T-helper 2 cell treated with Interferon-gamma antibody and Interleukin-4, amounts not matched to agents 5 μg/mL and 100 μg/mL, for 36 hours (primary cell): ENCODE data around the gene LMTK3.
A peak's percentile ranks its signal among the peaks of the same experiment; 100 is the strongest.

Source experiments
- DNase-seq: peaks from one replicate; pipeline ENCODE4 v3.0.0; 2021; ENCODE audit warnings: low spot score
- H3K27ac Mint-ChIP-seq: one replicate; pipeline ENCODE4 v1.8.0; 2021; ENCODE audit warnings: mild to moderate bottlenecking, mixed read lengths
- H3K27me3 Mint-ChIP-seq: one replicate; pipeline ENCODE4 v1.8.0; 2021; ENCODE audit warnings: low read depth, mixed read lengths
- H3K36me3 Mint-ChIP-seq: one replicate; pipeline ENCODE4 v1.8.0; 2021; ENCODE audit warnings: low read depth, mixed read lengths
- H3K4me1 Mint-ChIP-seq: one replicate; pipeline ENCODE4 v1.8.0; 2021; ENCODE audit warnings: low read depth, mixed read lengths
- H3K4me3 Mint-ChIP-seq: one replicate; pipeline ENCODE4 v1.8.0; 2022; ENCODE audit warnings: mild to moderate bottlenecking, moderate library complexity, mixed read lengths
- H3K9me3 Mint-ChIP-seq: one replicate; pipeline ENCODE4 v1.8.0; 2021; ENCODE audit warnings: mixed read lengths

LMTK3 gene

DNA sequence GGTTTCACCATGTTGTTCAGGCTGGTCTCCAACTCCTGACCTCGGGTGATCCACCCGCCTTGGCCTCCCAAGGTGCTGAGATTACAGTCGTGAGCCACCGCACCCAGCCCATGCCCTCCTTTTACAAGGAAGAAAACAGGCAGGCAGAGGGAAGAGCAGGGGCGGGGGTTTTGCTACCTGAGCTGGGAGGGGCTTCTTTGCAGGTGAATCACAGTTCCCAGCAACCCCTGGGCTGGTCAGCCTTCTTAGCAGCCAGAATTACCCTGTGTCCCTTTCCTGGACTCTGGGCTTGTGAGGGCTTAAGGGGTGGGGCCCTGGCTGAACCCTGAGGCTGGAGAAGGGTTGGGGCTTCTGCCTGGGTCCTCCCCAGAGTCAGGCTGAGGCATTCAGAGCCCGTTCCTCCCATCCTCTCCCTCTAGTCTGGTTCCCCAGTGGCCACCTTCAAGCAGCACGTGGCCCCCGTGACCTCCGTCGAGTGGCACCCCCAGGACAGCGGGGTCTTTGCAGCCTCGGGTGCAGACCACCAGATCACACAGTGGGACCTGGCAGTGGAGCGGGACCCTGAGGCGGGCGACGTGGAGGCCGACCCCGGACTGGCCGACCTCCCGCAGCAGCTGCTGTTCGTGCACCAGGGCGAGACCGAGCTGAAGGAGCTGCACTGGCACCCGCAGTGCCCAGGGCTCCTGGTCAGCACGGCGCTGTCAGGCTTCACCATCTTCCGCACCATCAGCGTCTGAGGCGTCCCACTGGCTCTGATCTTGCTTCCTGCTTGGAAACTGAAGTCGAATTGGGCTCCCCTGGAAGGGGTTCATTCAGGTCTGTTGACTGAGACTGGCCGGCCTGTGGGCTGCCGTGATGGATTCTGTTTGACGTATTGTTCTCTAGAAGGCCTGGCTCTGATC, 59.1 kb downstream of the LMTK3 start:
- peaks cover 50% of the 10 kb centered on the region for H3K36me3 Mint-ChIP-seq
- H3K4me1 Mint-ChIP-seq = peaks cover 4% of the 10 kb centered on the region
- DNase-seq = no peak
- H3K27me3 Mint-ChIP-seq = no peaks in the 10 kb centered on the region
- H3K9me3 Mint-ChIP-seq = no peaks in the 10 kb centered on the region
- no peak overlapping the region for H3K27ac Mint-ChIP-seq
- H3K4me3 Mint-ChIP-seq = no peak overlapping the region

DNA sequence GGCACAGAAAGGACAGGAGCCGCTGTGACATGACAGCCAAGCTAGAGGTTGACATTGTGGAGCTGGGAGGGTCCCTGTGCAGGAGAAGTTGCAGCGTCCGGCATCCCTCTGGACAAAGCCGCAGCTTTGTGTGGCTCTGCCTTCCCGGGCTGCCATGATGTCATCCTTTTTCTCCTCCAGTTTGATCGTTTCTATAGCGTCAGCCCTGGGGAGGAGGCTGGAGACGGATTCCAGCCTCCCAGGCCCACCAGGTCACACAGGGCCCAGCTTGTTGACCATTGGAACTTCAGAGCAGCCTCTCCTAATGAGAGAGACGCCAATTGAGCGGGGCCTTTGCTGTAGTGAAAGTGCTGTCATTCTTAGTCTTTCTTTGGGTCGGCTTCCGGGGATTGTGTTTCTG, 60.0 kb downstream of the LMTK3 start:
- Mint-ChIP-seq H3K4me3 (no peak overlapping the region), H3K36me3 (peaks cover 48% of the 10 kb centered on the region), H3K27me3 (no peaks in the 10 kb centered on the region), H3K4me1 (peaks cover 6% of the 10 kb centered on the region), H3K27ac (no peak overlapping the region), H3K9me3 (no peaks in the 10 kb centered on the region)
- DNase-seq = no peak

DNA sequence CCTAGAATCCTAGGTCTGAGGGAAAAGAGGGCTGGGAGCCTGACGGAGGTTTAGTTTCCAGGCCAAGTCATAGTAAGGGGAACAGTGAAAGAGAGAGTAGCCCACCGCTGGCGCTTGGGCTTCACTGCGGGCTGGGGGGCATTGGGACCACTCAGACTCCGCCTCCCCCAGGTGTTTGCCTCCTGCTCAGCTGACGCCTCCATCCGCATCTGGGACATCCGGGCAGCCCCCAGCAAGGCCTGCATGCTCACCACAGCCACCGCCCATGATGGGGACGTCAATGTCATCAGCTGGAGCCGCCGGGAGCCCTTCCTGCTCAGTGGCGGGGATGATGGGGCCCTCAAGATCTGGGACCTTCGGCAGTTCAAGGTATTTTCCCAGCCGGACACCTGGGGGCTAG, 60.8 kb downstream of the LMTK3 start:
- no peak overlapping the region for H3K27ac Mint-ChIP-seq
- H3K9me3 Mint-ChIP-seq = no peaks in the 10 kb centered on the region
- peaks cover 9% of the 10 kb centered on the region for H3K4me1 Mint-ChIP-seq
- no peak for DNase-seq
- H3K27me3 Mint-ChIP-seq = no peaks in the 10 kb centered on the region
- no peak overlapping the region for H3K4me3 Mint-ChIP-seq
- peaks cover 48% of the 10 kb centered on the region for H3K36me3 Mint-ChIP-seq

DNA sequence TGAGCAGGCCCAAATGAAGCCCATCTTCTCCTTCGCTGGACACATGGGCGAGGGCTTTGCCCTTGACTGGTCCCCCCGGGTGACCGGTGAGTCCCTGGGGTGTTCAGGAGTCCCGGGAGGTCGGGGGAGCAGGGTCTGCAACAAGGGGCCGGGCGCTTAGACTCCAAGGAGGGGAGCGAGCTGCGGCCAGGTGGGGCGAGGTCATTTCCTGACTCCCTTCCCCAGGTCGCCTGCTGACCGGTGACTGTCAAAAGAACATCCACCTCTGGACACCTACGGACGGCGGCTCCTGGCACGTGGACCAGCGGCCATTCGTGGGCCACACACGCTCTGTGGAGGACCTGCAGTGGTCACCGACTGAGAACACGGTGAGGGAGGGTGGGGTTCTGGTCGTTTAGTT, 61.2 kb downstream of the LMTK3 start:
- Mint-ChIP-seq H3K36me3 (peaks cover 48% of the 10 kb centered on the region), H3K27ac (no peak overlapping the region)

DNA sequence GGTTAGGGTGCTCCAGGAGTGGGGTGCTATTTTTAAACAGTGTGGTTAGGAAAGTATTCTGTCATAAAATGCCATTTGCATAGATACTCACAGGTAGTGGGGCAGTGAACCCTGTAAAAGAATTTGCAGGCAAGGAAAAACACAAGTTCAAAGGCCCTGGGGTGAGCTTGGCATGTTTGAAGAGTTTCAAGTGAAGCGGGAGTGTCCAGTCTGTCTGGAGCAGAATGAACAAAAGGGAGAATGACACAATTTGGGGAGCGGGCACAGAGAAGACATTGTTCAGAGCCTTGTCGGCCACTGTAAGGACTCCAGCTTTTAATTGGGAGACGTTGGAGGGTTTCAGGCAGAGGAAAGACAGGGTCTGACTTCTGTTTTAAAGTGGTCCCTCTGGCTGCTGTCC, 63.1 kb downstream of the LMTK3 start:
- DNase-seq = no peak
- Mint-ChIP-seq H3K36me3 (peaks cover 44% of the 10 kb centered on the region), H3K27ac (no peak overlapping the region), H3K4me3 (no peak overlapping the region), H3K27me3 (peaks cover 10% of the 10 kb centered on the region), H3K9me3 (no peaks in the 10 kb centered on the region), H3K4me1 (peaks cover 23% of the 10 kb centered on the region)

More for the DNA sequence above, 61.2 kb downstream of the LMTK3 start:
- no peak for DNase-seq
- Mint-ChIP-seq H3K9me3 (no peaks in the 10 kb centered on the region), H3K4me3 (no peak overlapping the region), H3K4me1 (peaks cover 10% of the 10 kb centered on the region), H3K27me3 (no peaks in the 10 kb centered on the region)

DNA sequence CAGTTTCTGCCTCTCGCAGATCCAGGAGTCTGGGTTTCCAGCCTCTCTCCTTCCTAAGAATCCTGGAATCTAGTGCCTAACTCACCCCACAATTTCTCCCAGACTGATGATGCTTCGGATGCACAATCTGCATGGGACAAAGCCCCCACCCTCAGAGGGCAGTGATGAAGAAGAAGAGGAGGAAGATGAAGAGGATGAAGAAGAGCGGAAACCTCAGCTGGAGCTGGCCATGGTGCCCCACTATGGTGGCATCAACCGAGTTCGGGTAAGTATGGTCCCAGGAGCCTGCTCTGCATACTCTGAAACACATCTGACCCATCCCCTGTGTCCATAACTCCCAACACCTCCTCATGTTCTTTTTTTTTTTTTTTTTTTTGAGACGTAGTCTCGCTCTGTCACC, 65.1 kb downstream of the LMTK3 start:
- H3K9me3 Mint-ChIP-seq = no peaks in the 10 kb centered on the region
- H3K27ac Mint-ChIP-seq = peak overlapping the region; percentile 86
- H3K27me3 Mint-ChIP-seq = peaks cover 18% of the 10 kb centered on the region
- no peak for DNase-seq
- H3K4me3 Mint-ChIP-seq = peak overlapping the region; percentile 93
- peaks cover 23% of the 10 kb centered on the region for H3K4me1 Mint-ChIP-seq
- H3K36me3 Mint-ChIP-seq = peaks cover 35% of the 10 kb centered on the region

DNA sequence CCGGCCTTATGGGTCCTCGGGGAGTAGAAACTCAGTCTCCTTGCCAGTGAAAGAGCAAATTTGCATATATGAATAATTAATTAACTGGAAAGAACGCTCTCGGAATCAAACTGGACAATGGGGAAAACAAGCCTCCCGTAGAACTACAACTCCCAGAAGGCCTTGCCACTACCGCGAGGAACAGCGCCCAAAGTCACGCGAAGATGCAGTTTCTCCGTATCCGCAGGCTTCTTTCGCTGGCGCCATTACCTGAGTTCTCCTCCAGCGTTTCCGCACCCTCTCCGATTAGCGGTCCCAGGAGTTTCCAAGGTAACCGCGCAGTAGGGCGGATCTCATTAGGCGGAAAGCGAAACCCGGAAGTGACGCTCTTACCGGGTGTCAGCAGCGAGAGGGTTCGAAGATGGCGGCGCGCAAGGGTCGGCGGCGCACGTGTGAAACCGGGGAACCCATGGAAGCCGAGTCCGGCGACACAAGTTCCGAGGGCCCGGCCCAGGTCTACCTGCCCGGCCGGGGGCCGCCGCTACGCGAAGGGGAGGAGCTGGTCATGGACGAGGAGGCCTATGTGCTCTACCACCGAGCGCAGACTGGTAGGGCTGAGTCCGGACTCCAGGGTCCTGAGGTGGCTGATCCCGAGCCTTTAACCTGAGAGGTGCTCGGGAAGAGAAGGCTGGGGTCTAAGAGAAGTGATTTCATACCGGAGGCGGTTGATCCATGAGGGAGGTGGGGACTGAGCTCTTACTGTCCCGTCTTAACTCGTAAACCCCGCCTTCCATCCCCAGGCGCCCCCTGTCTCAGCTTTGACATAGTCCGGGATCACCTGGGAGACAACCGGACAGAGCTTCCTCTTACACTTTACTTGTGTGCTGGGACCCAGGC, 65.8 kb downstream of the LMTK3 start, which contains the start of gene GRWD1:
Gene GRWD1, plus strand, starts transcription at position 378 of the 876 bp plus-strand sequence. Its CDS starts 23 bp downstream, at position 401.
- peaks cover 31% of the 10 kb centered on the region for H3K36me3 Mint-ChIP-seq
- no peaks in the 10 kb centered on the region for H3K9me3 Mint-ChIP-seq
- peaks cover 22% of the 10 kb centered on the region for H3K27me3 Mint-ChIP-seq
- H3K27ac Mint-ChIP-seq = peak within 1 kb of the TSS; percentile 86
- DNase-seq = peak; percentile 95
- H3K4me1 Mint-ChIP-seq = peaks cover 23% of the 10 kb centered on the region
- H3K4me3 Mint-ChIP-seq = peak within 1 kb of the TSS; percentile 93

DNA sequence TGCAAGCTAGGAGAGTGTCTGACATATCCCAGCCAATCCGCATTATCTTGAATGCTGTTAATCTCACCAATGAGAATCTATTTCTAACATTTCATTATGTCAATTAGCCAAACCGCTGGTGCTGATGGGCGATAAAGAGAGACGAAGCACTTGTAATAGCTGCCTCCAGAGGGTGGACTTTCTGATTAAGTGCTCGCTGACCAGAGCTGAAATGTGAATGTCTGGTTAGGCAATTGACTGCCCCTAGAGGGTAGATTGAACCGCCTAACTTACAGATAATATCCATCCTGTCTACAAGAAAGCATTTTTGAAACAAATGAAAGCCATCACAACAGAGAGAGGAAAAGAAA, 66.4 kb downstream of the LMTK3 start:
- H3K4me3 Mint-ChIP-seq = peak overlapping the region; percentile 93
- H3K27ac Mint-ChIP-seq = peak overlapping the region; percentile 86
- H3K4me1 Mint-ChIP-seq = peaks cover 23% of the 10 kb centered on the region
- DNase-seq = no peak
- H3K36me3 Mint-ChIP-seq = peaks cover 31% of the 10 kb centered on the region
- H3K27me3 Mint-ChIP-seq = peaks cover 26% of the 10 kb centered on the region
- H3K9me3 Mint-ChIP-seq = no peaks in the 10 kb centered on the region

DNA sequence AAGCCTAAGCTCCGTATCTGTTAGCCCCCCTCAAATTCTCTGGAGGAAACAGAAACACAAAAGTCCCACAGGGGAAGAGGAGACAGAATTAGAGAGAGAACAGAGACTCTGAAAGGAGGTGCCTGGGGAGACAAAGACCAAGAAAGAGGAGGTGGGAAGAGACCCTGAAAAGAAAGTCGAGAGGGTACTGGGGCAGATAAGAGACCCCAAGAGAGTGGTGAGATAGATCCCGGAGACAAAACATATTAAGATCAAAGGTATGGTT, 66.8 kb downstream of the LMTK3 start:
- Mint-ChIP-seq H3K27ac (peak overlapping the region; percentile 86), H3K4me1 (peaks cover 23% of the 10 kb centered on the region)

DNA sequence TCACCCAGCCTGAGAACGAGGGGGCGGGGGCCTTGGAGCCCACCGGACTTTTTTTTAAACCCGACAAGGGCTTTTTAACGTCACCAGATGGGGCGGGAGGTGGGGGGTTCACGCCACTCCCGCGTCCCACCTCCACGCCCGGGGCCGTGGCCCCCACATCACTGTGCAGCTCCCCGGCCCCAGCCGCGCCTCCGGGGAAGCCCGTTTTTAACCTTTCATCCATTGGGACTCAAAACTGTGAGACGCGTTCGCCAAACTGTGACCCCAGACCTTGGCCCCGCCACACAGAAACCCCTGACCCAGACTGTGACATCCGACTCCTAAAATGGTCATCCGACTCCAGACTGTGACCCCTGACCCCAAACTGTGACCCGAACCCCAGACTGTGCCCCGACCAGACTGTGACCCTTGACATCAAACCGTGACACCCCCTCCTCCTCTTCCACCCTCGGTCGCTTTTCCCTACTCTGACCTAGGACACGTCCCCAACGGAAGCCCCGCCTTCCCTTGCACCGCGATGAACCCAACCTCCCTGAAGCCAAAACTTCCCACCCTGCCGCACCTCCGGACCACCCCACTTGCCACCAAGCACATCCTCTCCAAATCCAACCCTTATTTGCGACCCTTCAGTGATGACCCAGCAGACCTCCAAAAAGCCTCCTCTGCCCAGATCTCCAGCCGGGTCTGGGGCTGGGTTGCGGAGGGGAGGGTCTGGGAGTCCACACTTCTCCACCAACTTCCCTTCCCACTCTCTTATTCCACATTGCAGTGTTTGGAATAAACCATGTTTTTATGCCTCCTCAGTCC, 67.3 kb downstream of the LMTK3 start:
- no peak for DNase-seq
- Mint-ChIP-seq H3K4me1 (peaks cover 23% of the 10 kb centered on the region), H3K27ac (peak overlapping the region; percentile 86), H3K36me3 (peaks cover 28% of the 10 kb centered on the region), H3K9me3 (no peaks in the 10 kb centered on the region), H3K27me3 (peaks cover 26% of the 10 kb centered on the region), H3K4me3 (peak overlapping the region; percentile 93)

More for the DNA sequence above, 66.8 kb downstream of the LMTK3 start:
- Mint-ChIP-seq H3K27me3 (peaks cover 26% of the 10 kb centered on the region), H3K9me3 (no peaks in the 10 kb centered on the region), H3K36me3 (peaks cover 31% of the 10 kb centered on the region), H3K4me3 (peak overlapping the region; percentile 93)
- no peak for DNase-seq

DNA sequence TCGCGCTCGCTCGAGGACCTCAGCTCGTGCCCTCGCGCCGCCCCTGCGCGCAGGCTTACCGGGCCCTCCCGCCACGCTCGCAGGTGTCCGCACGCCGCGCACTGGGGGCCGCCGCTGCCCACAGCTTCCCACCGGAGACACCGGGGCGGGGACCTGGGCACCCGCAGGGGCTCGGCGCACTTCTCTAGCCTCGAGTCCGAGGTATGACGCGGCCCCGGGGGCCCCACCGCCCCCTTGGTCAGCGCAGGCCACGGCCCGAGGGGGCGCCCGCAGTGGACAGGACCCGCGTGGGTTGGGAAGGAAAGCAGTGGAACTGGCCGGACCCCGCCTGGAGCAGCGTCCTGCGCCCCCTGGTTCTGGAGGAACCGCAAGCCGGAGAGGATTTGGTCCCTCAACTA, 67.9 kb downstream of the LMTK3 start:
- DNase-seq = no peak
- H3K4me1 Mint-ChIP-seq = peaks cover 23% of the 10 kb centered on the region
- H3K27me3 Mint-ChIP-seq = peaks cover 26% of the 10 kb centered on the region
- H3K9me3 Mint-ChIP-seq = no peaks in the 10 kb centered on the region
- peaks cover 23% of the 10 kb centered on the region for H3K36me3 Mint-ChIP-seq
- no peak overlapping the region for H3K27ac Mint-ChIP-seq
- no peak overlapping the region for H3K4me3 Mint-ChIP-seq

DNA sequence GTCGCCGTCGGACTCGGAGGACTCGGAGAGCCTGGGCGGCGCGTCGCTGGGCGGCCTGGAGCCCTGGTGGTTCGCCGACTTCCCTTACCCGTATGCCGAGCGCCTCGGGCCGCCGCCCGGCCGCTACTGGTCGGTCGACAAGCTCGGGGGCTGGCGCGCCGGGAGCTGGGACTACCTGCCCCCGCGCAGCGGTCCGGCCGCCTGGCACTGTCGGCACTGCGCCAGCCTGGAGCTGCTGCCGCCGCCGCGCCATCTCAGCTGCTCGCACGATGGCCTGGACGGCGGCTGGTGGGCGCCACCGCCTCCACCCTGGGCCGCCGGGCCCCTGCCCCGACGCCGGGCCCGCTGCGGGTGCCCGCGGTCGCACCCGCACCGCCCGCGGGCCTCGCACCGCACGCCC, 68.4 kb downstream of the LMTK3 start:
- no peaks in the 10 kb centered on the region for H3K9me3 Mint-ChIP-seq
- H3K27me3 Mint-ChIP-seq = peaks cover 26% of the 10 kb centered on the region
- peaks cover 18% of the 10 kb centered on the region for H3K36me3 Mint-ChIP-seq
- no peak for DNase-seq
- H3K4me3 Mint-ChIP-seq = no peak overlapping the region
- H3K27ac Mint-ChIP-seq = no peak overlapping the region
- H3K4me1 Mint-ChIP-seq = peaks cover 20% of the 10 kb centered on the region

DNA sequence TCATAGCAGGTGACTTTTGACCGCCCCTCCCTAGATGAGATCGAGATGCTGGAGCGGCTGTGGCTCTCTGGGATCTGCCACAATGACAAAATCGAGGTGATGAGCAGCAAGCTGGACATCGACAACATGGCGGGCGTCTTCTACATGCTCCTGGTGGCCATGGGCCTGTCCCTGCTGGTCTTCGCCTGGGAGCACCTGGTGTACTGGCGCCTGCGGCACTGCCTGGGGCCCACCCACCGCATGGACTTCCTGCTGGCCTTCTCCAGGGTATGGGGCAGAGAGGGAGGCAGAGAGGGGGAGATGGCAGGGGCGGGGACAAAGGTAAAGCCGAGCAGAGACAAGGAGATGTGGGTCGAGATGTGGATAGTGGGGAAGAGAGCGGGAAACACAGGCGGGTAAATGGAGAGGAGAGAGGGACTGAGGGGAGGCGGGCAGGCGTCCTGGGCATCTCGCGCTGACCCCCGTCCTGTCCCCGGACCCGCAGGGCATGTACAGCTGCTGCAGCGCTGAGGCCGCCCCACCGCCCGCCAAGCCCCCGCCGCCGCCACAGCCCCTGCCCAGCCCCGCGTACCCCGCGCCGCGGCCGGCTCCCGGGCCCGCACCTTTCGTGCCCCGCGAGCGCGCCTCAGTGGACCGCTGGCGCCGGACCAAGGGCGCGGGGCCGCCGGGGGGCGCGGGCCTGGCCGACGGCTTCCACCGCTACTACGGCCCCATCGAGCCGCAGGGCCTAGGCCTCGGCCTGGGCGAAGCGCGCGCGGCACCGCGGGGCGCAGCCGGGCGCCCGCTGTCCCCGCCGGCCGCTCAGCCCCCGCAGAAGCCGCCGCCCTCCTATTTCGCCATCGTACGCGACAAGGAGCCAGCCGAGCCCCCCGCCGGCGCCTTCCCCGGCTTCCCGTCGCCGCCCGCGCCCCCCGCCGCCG, 69.3 kb downstream of the LMTK3 start:
- no peak overlapping the region for H3K27ac Mint-ChIP-seq
- no peaks in the 10 kb centered on the region for H3K9me3 Mint-ChIP-seq
- peaks cover 9% of the 10 kb centered on the region for H3K36me3 Mint-ChIP-seq
- no peak for DNase-seq
- peaks cover 26% of the 10 kb centered on the region for H3K27me3 Mint-ChIP-seq
- peaks cover 19% of the 10 kb centered on the region for H3K4me1 Mint-ChIP-seq
- H3K4me3 Mint-ChIP-seq = peak overlapping the region; percentile 38
